HG03354 (cell line): ENCODE results near the gene CWF19L2.
A peak's percentile ranks its signal among the peaks of the same experiment; 100 is the strongest.
"Not testable (repeated sequence)": the region's sequence is repeated elsewhere in the genome, so short reads cannot be mapped to it uniquely, and the experiment has no call there.

Experiments
- ATAC-seq: cut with Tn5 transposase; IDR thresholded peaks from one replicate; pipeline ENCODE4 v1.9.1; 2021; ENCODE audit warnings: mild to moderate bottlenecking; ENCODE audit not compliant: unreplicated experiment, poor library complexity, severe bottlenecking

Gene CWF19L2

GRCh38 chr11:107457558-107458271, at the start of gene CWF19L2:
Gene CWF19L2 (minus strand): TSS chr11:107457825. CDS start chr11:107457816, 9 bp downstream.
- ATAC-seq, result peak; percentile 98

GRCh38 chr11:107505647-107506225, 48.1 kb upstream of the CWF19L2 start:
- no peak for ATAC-seq

GRCh38 chr11:107504981-107505380, 47.4 kb upstream of the CWF19L2 start:
- no peak for ATAC-seq

GRCh38 chr11:107501713-107502112, 44.1 kb upstream of the CWF19L2 start:
- no peak for ATAC-seq

- ATAC-seq, result not testable (repeated sequence)
These were observed 39.7 kb upstream of the CWF19L2 start for GRCh38 chr11:107497371-107497770.

GRCh38 chr11:107496011-107496410, 38.4 kb upstream of the CWF19L2 start:
- no peak for ATAC-seq

- no peak for ATAC-seq
These were observed 36.4 kb upstream of the CWF19L2 start for GRCh38 chr11:107494055-107494454.

- ATAC-seq, result no peak
These were observed 35.5 kb upstream of the CWF19L2 start for GRCh38 chr11:107493117-107493516.

GRCh38 chr11:107490836-107491235, 33.2 kb upstream of the CWF19L2 start:
- no peak for ATAC-seq

- ATAC-seq, result no peak
These were observed 24.6 kb upstream of the CWF19L2 start for GRCh38 chr11:107482234-107482633.

- ATAC-seq, result no peak
These were observed 21.3 kb upstream of the CWF19L2 start for GRCh38 chr11:107478922-107479321.

GRCh38 chr11:107477820-107478219, 20.2 kb upstream of the CWF19L2 start:
- no peak for ATAC-seq

- ATAC-seq, result no peak
These were observed 16.2 kb upstream of the CWF19L2 start for GRCh38 chr11:107473792-107474191.

GRCh38 chr11:107472966-107473365, 15.3 kb upstream of the CWF19L2 start:
- no peak for ATAC-seq

- no peak for ATAC-seq
These were observed 11.0 kb upstream of the CWF19L2 start for GRCh38 chr11:107468596-107468995.

GRCh38 chr11:107467696-107468095, 10.1 kb upstream of the CWF19L2 start:
- ATAC-seq, result no peak

GRCh38 chr11:107466275-107466866, 8.7 kb upstream of the CWF19L2 start:
- ATAC-seq, result not testable (repeated sequence)

- ATAC-seq, result peak; percentile 49
These were observed 444 bp downstream of the CWF19L2 start for GRCh38 chr11:107457205-107457557.

GRCh38 chr11:107453594-107454286, 3.9 kb downstream of the CWF19L2 start:
- no peak for ATAC-seq

GRCh38 chr11:107446822-107447431, 10.7 kb downstream of the CWF19L2 start:
- ATAC-seq, result no peak
